HG03097 (cell line): ENCODE measurements around the gene CACNA1I.

Experiments used
- ATAC-seq: cut with Tn5 transposase; IDR thresholded peaks from one replicate; pipeline ENCODE4 v1.9.1; 2021; ENCODE audit not compliant: unreplicated experiment, low FRiP score

Gene CACNA1I

GRCh38 chr22:39535357-39535725 lies 35.2 kb upstream of the CACNA1I start:
- no peak for ATAC-seq

GRCh38 chr22:39535831-39536449 lies 34.6 kb upstream of the CACNA1I start:
- no peak for ATAC-seq

GRCh38 chr22:39536711-39537110 lies 33.8 kb upstream of the CACNA1I start:
- no peak for ATAC-seq

GRCh38 chr22:39537975-39538374 lies 32.6 kb upstream of the CACNA1I start:
- no peak for ATAC-seq

GRCh38 chr22:39543095-39543494 lies 27.5 kb upstream of the CACNA1I start:
- ATAC-seq = no peak

- ATAC-seq = no peak
Measured at GRCh38 chr22:39545386-39546365, 24.9 kb upstream of the CACNA1I start.

- ATAC-seq = no peak
Measured at GRCh38 chr22:39546889-39547586, 23.5 kb upstream of the CACNA1I start.

- no peak for ATAC-seq
Measured at GRCh38 chr22:39547587-39547947, 23.0 kb upstream of the CACNA1I start.

GRCh38 chr22:39553429-39553828 lies 17.1 kb upstream of the CACNA1I start:
- no peak for ATAC-seq

- ATAC-seq = no peak
Measured at GRCh38 chr22:39554151-39554550, 16.4 kb upstream of the CACNA1I start.

GRCh38 chr22:39556970-39557841 lies 13.3 kb upstream of the CACNA1I start:
- ATAC-seq = no peak

GRCh38 chr22:39558254-39558727 lies 12.3 kb upstream of the CACNA1I start:
- no peak for ATAC-seq

GRCh38 chr22:39558950-39559349 lies 11.6 kb upstream of the CACNA1I start:
- no peak for ATAC-seq

GRCh38 chr22:39559456-39560105 lies 11.0 kb upstream of the CACNA1I start:
- no peak for ATAC-seq

GRCh38 chr22:39560127-39560526 lies 10.4 kb upstream of the CACNA1I start:
- ATAC-seq = no peak

GRCh38 chr22:39562839-39563489 lies 7.6 kb upstream of the CACNA1I start:
- no peak for ATAC-seq

GRCh38 chr22:39563571-39564428 lies 6.8 kb upstream of the CACNA1I start:
- no peak for ATAC-seq

GRCh38 chr22:39565414-39565944 lies 5.1 kb upstream of the CACNA1I start:
- no peak for ATAC-seq
